ENCODE measurements around the gene TRAPPC12. TPM values are rescaled to one million over a fixed set of nuclear protein-coding genes. Genes with fewer than 3 reads are reported as not detected.

TRAPPC12 gene
- total RNA-seq, 1 experiment from 2014 or later = 86.0 TPM

GRCh38 chr2:3517948-3518495, 138.5 kb downstream of the TRAPPC12 start:
- Histone ChIP-seq H2BK20ac (ENCODE audit: low read depth, low read length, poor library complexity, severe bottlenecking) (no peak overlapping the region), H3K79me1 (ENCODE audit: insufficient read depth, low read depth, low read length, poor library complexity, severe bottlenecking) (no peaks in the 10 kb centered on the region), H3K4me1 (ENCODE audit: insufficient read depth, low read length) (peaks cover 5% of the 10 kb centered on the region; the same call in 1 of the 2 replicates), H2AFZ (ENCODE audit: low read length) (no peak overlapping the region), H4K91ac (ENCODE audit: insufficient read length, low read depth, low read length) (no peak overlapping the region), H3K9ac (ENCODE audit: extremely low read depth, insufficient read length, low read length) (peak overlapping the region; percentile 82), H2BK12ac (ENCODE audit: insufficient read length, low read depth, low read length) (no peak overlapping the region), H3K23me2 (ENCODE audit: insufficient read length, low read depth, low read length, poor library complexity, severe bottlenecking) (peaks cover 9% of the 10 kb centered on the region), H2BK120ac (ENCODE audit: low read depth, low read length, poor library complexity, severe bottlenecking) (no peak overlapping the region), H2AK5ac (ENCODE audit: insufficient read length, low read length) (no peak overlapping the region), H3K9me3 (ENCODE audit: control insufficient read depth, low read depth, low read length) (no peaks in the 10 kb centered on the region), H4K5ac (ENCODE audit: insufficient read length, low read depth, low read length) (no peak overlapping the region), H2BK15ac (ENCODE audit: low read depth, low read length) (no peak overlapping the region), H3K79me2 (ENCODE audit: insufficient read depth, low read length) (no peaks in the 10 kb centered on the region), H3T11ph (ENCODE audit: low read length) (no peak overlapping the region), H3K4me2 (ENCODE audit: insufficient read depth, insufficient read length, low read length) (peak overlapping the region; percentile 88), H4K20me1 (ENCODE audit: control insufficient read depth, insufficient read depth, insufficient read length) (no peaks in the 10 kb centered on the region), H3K18ac (ENCODE audit: insufficient read length, low read depth, low read length) (no peak overlapping the region), H3K56ac (ENCODE audit: insufficient read length, low read depth, low read length) (no peak overlapping the region), H3K27me3 (ENCODE audit: insufficient read depth, low read length) (no peaks in the 10 kb centered on the region), H4K8ac (replicated peaks; ENCODE audit: insufficient read length, low read depth, low read length) (no peak overlapping the region), H3K23ac (ENCODE audit: insufficient read length, low read depth, low read length) (no peak overlapping the region), H3K14ac (ENCODE audit: insufficient read depth, low read length) (no peak overlapping the region), H3K4ac (ENCODE audit: low read depth, low read length) (no peak overlapping the region), H3K27ac (ENCODE audit: insufficient read length, low read depth, low read length) (peak overlapping the region; percentile 42), H2BK5ac (ENCODE audit: insufficient read length, low read length) (no peak overlapping the region)
- TF ChIP-seq CTCF (conservative IDR thresholded peaks at IDR 0.05) = no peak
- H3K4me3 Mint-ChIP-seq = peak overlapping the region; percentile 79 to 80
- H3K4me1 Mint-ChIP-seq = peaks cover 24% of the 10 kb centered on the region in 2 experiments
- peaks cover 11 to 12% of the 10 kb centered on the region in 2 experiments for H3K9me3 Mint-ChIP-seq
- DNase-seq = no peak
- no CpG with 5 or more reads among the region's 3 CpGs for WGBS (ENCODE audit: extremely low coverage, insufficient read length, low lambda C conversion rate)
- H3K27ac Mint-ChIP-seq = peak overlapping the region; percentile 42 to 97 (median 88)
- peaks cover 14% of the 10 kb centered on the region for H3K27me3 Mint-ChIP-seq (ENCODE audit: low read depth)
- H3K36me3 Mint-ChIP-seq (ENCODE audit: insufficient read depth in 1 of 3, low read depth in 3 of 3) = peaks cover 21 to 24% (median 23%) of the 10 kb centered on the region in 3 experiments

All from H9 (cell line).